GM08714 (cell line): ENCODE results near the gene LCOR.
A peak's percentile ranks its signal among the peaks of the same experiment; 100 is the strongest.
"Not testable (repeated sequence)": the region's sequence is repeated elsewhere in the genome, so short reads cannot be mapped to it uniquely, and the experiment has no call there.

Source experiments
- H3K4me3 ChIP-seq: fragments of 200-500 bp; sonication (Bioruptor generic); 2 replicates; pipeline ENCODE4 v1.5.1; 2014; ENCODE audit warnings: mild to moderate bottlenecking, low read length, inconsistent platforms
- ZNF274 ChIP-seq: IDR thresholded peaks from 2 replicates; pipeline ENCODE4 v1.6.1; 2012; ENCODE audit warnings: mild to moderate bottlenecking, low read depth, low read length

LCOR gene

DNA sequence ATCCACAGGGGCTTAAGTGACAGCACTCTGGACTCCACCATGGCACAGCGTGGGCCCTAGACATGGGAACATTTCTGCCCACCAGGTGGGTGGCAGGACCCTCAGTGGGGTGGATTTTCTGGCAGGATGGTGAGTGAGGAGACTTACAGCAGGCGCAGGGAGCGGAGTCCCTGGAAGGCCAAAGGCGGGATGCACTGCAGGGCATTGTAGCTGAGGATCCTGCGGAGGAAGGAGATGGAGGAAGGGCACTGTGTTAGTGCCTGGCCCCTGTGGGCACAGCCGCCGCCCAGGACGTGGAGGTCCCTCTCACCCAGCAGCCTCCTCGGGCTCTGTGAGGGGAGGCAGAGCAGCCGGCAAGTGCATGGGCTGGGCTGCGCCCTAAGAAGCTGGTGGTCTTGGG is 199.4 kb downstream of the LCOR start:
- TF ChIP-seq ZNF274: no peak
- no peak overlapping the region for H3K4me3 ChIP-seq

DNA sequence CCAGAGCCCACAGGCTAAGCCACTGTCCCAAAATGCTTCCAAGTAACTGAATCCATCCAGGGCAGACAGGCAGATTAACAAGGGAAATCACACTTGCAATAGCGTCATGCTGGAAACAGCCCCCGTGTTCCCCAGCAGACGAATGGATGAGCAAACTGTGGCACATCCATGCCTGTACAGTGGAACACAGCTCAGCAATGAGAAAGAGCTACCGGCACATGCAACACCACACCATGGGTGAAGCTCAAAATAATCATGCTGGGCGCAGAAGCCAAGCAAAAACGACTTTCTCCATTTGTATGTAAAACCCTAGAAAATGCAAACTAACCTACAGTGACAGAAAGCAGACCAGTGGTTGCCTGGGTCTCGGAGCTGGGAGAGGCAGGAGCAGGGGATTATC is 200.5 kb downstream of the LCOR start:
- no peak for TF ChIP-seq ZNF274
- H3K4me3 ChIP-seq: no peak overlapping the region

DNA sequence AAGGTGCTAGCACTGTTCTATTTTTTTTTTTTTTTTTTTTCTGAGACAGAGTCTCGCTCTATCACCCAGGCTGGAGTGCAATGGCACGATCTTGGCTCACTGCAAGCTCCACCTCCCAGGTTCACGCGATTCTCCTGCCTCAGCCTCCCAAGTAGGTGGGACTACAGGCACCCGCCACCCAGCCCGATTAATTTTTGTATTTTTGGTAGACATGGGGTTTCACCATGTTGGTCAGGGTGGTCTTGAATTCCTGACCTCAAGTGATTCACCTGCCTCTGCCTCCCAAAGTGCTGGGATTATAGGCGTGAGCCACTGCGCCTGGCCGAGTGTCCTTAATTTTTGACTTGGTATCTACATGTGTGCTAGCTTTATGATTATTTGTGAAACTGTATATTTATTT is 201.7 kb downstream of the LCOR start:
- not testable (repeated sequence) for H3K4me3 ChIP-seq

DNA sequence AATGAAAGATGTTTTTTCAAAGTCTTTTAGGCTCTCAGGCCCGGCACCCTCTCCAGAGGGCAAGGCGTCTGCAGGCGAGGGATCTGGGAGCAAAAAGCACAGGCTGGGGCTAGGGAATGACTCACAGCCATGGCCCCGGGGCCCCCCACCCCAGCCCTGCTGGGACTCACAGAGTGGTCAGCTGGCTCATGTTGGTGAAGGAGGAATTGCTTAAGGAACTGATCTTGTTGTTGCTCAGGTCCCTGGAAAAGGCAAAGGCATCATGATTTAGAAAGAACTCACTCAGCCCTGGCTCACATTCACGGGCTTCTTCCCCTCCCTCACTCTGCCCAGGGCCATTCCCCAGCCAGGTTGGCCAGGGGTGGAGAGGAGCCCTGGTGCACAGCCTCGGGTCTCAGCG is 202.2 kb downstream of the LCOR start:
- no peak for TF ChIP-seq ZNF274

DNA sequence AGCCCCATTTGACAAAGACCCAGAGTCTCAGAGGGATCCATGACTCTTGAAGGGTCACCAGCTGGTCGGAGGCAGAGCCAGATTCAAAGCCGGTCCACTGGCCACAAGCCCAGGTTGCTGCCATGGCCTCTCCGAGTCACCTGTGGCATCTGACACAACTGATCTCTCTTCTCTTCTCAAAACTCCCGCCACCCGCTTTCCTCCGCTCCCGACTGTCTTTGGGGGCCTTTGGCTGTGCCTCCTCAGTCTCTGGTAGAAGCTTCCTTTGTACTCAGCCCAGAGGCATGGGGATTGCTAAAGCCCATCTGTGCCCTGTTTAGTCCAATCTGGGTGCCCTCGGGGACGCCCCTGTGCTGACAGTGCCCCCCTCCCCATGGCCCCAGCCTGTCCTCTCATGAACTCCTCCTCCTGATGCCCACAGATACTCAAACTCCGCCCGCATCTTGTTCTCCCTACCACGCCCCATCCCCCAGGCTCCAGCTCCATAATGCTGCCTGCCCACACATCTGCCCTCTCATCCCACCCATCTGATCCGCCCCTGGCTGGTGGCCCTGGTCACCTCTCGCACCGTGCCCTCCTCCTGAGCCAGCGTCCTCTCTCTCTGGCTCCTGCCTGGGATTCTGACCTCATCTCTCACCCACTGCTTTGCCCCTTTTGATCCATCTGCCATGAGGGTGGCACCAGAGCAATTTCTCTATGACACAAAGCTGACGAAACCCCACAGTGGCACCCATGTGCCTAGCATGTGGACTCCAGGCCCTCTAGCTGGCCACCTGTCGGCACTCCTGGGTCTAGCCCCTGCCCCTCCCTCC is 203.1 kb downstream of the LCOR start:
- no peak for TF ChIP-seq ZNF274
- H3K4me3 ChIP-seq: no peak overlapping the region

More for the DNA sequence above, 202.2 kb downstream of the LCOR start:
- no peak overlapping the region for H3K4me3 ChIP-seq

DNA sequence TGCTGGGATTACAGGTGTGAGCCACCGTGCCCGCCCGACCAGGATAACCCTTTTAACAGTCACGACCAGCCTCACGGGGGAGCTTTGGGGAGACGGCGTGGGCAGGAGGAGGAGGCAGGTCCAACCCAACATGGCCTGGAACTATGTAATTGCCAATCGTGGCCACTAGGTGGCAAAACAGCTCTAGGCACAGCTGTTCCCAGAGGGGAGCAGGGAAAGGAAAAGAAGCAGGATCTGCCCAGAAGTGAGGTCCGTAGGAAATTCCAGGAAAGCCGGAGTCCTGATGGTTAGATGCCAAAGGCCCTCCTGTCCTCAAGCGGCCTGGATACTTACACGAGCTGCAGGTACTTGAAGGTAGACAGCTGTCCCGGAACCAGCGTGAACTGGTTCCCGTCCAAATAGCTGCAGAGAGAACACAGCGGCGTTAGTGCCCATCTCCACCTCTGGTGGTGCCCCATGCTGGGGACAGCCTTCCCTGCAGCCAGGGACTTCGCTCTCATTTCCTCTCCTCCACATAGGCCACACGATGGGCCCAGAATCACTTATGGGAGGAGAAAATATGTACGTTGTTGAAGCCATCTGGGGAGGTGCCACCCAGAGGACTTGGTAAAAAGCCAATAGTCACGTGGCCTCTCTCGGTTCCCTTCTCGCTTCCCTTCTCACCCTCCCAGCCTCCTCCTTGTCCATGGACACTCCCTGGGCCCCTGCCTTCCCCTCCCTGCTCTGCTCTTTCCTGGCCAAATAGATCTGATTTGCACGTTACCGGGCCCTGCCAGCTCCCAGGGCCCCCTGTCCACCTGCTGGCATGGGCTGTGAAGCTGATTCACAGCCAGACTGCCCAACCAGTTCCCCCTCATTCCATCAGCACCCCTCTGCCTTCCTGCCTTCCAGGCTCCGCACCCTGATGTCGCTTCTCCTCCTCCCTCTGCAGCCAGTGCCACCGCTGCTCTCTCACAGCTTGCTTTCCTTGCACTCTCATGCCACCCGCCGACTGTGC is 205.6 kb downstream of the LCOR start:
- peak overlapping the region; percentile 15; the same call in 1 of the 2 replicates for H3K4me3 ChIP-seq
- TF ChIP-seq ZNF274: no peak

DNA sequence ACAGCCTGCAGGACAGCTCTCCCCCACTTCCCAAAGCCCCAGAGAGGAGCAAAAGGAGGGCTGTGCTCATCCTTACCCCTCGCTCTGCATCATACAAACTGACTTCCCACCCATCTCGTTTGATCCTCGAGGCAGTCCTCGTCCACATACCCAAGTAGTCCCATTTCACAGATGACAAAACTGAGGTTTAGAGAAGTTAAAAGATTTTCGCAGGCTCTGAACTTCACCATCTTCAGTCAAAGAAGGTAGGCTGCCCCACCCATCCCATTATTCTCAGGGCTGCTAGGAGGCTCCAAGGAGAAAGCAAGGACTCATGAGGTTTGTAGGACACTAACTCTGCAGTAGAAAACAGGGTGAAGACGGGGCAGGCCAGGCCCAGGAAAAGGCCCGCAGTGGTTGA is 206.6 kb downstream of the LCOR start:
- TF ChIP-seq ZNF274: no peak
- H3K4me3 ChIP-seq: no peak overlapping the region

DNA sequence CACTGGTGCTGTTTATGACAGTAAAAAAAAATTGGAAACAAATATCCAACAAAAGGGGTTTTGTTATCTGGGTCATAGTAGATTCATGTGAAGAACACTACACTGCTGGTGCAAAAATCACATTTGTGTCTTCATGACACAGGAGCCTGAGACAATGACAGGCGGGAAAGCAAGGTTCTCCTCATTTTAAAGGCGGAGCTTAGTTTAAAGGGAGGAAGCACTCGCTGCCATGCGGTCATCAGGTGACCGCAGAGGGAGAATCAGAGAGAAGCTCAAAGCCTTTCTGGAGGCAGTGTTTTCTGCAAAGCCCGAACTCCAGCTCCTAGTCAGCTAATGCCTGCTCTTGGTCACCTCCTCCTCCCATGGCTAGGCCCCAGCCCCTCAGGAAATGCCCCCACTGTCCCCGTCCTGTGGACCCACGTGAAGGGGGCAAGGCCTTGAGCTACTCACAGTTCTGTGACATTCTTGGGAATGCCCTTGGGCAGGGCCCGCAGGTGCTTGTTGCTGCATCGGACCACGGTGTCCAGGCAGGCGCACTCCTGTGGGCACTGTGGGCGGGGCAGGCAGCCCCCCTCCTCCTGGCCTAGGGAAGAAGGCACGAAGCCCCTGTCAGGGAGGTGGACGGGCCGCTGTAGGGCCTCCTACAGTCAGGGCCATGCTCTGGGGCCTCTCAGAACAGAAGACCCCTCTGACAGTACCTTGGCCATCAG is 207.6 kb downstream of the LCOR start:
- no peak overlapping the region for H3K4me3 ChIP-seq
- no peak for TF ChIP-seq ZNF274

DNA sequence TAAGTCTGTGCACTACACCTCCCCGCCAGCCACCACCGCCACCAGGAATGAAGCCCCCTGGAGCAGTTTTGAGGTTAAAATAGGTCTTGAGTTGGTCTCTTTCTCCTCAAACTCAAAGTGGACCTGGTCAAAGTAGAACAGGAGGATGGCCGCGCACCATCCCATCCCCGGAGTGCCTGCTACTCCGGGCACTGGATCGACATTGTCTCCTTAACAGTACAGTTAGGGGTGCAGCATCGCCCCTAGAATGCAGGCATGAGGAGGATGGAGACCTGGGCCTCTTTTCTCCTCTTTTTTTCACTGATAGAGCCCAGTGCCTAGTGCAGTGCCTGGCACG is 208.1 kb downstream of the LCOR start:
- no peak overlapping the region for H3K4me3 ChIP-seq
- no peak for TF ChIP-seq ZNF274

DNA sequence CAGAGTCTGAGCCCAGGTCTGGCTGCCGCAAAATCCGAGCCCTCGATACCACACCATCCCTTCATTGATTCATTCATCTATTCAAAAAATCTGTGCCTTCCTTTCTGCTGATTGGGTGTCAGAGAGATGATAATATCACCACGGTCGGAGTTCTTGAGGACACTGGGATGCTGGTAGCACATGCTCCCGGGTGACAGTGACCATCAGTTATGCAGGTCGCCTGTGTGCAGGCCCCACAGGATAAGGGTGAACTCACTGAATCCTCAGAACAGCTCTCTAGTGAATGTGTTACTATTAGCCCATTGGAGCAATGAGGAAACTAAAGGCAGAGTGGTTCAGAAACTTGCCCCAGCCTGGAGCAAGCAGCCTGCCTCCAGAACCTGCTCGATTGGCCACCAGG is 208.6 kb downstream of the LCOR start:
- TF ChIP-seq ZNF274: no peak
- no peak overlapping the region for H3K4me3 ChIP-seq

DNA sequence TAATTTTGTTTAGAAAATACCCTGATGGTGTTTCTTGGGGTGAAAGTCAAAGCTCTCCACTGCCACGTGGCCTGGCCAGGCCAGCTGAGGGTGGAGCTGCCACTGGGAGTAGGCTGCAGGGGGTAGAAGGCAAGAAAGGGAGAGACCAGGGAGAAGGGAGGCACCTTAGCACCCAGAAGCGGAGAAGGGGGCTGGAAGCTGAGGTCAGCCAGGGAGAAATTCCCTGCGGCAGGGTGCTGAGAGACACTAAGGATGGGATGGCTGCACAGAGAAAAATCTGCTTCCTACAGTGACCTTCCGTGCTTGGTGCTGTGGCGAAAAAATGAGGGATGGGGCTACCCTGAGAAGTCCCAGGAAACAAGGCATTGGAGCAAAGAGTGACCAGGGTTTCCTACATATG is 210.0 kb downstream of the LCOR start:
- H3K4me3 ChIP-seq: no peak overlapping the region
- no peak for TF ChIP-seq ZNF274

DNA sequence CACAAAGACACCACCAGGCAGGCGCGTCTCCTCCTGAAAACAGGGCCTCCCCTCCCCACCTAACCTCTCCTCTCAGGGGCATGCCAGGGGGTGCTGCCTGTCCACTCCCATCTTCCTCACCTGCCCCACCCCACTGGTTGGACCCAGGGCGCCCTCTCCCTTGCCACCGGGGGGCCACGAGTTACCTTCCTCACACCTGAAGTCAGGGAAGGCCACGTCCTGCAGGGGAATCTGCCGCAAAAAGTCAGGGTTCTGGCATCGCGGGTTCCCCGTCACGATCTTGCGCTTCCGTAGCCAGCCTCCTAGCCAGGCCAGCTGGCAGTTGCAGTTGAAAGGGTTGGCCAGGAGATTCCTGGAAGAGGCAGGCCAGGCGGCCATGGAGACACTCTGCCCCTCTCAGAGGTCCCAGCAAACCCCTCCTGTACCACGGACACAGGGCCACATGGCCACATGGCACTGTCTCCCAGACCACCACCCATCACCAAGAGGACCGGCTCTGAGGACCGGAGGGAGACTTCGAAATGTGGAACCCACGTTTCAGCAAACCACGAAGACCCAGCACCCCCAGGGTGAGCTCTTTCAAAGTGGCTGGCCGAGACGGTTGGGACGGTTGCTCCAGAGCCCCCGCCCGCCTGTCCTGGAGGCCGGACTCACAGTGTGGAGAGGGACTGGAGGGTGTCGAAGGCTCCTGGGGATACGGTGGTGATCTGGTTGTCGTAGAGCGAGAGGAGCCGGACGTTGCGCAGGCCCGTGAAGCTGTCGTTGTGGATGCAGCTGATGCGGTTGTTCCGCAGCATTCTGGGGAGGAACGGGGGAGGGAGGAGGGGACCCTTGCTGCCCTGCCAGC is 210.8 kb downstream of the LCOR start:
- no peak overlapping the region for H3K4me3 ChIP-seq
- TF ChIP-seq ZNF274: no peak

DNA sequence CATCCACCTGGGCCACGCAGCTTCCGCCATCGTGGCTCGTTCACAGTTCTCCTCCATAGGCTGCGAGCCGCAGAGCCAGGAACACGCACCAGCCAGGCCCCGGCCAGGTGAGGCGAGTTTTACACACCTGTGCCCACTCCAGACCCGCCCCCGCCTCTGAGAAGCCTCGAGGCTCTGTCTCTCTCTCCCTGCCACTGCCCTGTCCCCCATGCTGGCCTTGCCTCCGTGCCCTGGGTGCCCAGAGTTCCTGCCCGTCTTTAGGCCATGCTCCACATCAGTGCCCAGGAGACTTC is 211.4 kb downstream of the LCOR start:
- no peak overlapping the region for H3K4me3 ChIP-seq
- TF ChIP-seq ZNF274: no peak
